ENCODE data around the gene WDR93.

The WDR93 gene

DNA sequence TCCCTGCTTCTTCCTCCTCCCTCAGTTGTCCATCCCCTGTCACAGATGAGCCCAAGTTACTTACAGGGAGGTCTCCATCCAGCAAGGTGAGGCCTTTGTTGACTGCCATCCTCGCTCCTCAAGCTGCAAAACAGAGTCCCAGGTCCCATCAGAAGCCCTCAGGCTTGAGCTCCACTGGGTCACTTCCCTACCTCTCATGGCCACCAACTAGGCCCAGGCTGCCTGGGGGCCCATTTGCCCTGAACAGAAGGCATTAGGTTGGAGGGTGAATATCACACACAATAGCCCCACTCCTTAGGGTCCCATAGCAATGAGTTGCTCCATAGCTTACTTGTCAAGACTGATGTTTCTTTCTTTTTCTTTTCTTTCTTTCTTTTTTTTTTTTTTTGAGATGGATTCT lies 13.2 kb upstream of the WDR93 start:
- TF ChIP-seq TCF12 (IDR thresholded peaks at IDR 0.05; ENCODE audit: low read depth), result no peak
- TF ChIP-seq, protein P1, sequence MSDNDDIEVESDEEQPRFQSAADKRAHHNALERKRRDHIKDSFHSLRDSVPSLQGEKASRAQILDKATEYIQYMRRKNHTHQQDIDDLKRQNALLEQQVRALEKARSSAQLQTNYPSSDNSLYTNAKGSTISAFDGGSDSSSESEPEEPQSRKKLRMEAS (IDR thresholded peaks at IDR 0.05), result no peak

DNA sequence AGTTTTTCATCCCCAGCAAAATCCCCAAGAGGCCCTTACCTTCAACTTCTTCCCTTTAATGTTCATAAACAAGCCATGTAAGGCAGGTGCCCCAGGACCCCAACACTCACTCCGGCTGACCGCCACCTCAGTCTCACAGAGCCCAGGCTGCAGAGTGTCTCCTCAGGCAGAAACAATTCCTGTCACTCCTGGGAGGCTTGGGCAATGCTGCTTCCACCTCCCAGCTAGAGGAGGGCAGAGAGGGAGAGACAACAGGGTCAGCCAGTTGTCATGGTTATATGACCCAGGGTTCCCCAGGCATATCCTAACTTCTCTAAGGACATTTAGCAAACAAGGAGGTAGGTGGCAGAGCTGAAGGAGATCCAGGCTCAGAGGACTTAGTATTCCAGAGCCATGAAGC lies 11.4 kb upstream of the WDR93 start, which contains the start of gene PLIN1:
PLIN1 (minus strand) TSS at position 156 of the 400 bp plus-strand sequence. CDS start 1,878 bp downstream, outside the sequence.
- TF ChIP-seq FOXM1 (IDR thresholded peaks at IDR 0.05; ENCODE audit: borderline replicate concordance, low read depth) (no peak), ZBTB7A (IDR thresholded peaks at IDR 0.05; ENCODE audit: low read depth) (no peak), CREB1 (IDR thresholded peaks at IDR 0.05; ENCODE audit: low read depth) (no peak)

DNA sequence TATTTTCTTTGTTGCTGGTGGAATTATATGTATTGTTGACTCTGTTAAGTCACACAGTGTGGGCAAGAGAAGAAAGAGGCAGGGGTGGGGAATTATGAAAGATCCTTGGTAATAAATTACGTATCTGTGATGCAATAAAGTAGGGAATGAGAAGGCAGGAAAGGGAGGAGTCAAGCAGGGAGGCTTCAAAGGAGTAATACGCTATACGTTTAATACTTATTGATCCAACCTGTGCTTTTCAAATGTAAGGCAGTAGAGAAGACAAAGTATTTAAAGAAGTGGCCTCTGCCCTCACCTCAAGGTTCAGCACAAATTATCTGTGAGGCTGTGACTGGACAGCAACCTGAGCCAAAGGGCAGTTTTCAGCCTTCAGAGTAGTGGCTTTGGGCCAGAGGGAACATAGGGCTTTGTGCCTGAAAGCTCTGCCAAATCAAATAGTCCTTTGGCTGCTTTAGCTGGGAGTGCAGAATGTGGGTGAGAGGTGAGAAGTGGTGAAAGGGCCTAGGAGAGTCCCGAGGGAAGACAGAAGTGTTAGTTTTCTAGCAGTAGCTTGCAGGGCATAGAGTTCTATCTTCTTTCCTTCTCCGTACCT lies 10.2 kb upstream of the WDR93 start:
- TF ChIP-seq YY1 (IDR thresholded peaks at IDR 0.05; ENCODE audit: low read depth), result no peak
- TF ChIP-seq, protein P2, sequence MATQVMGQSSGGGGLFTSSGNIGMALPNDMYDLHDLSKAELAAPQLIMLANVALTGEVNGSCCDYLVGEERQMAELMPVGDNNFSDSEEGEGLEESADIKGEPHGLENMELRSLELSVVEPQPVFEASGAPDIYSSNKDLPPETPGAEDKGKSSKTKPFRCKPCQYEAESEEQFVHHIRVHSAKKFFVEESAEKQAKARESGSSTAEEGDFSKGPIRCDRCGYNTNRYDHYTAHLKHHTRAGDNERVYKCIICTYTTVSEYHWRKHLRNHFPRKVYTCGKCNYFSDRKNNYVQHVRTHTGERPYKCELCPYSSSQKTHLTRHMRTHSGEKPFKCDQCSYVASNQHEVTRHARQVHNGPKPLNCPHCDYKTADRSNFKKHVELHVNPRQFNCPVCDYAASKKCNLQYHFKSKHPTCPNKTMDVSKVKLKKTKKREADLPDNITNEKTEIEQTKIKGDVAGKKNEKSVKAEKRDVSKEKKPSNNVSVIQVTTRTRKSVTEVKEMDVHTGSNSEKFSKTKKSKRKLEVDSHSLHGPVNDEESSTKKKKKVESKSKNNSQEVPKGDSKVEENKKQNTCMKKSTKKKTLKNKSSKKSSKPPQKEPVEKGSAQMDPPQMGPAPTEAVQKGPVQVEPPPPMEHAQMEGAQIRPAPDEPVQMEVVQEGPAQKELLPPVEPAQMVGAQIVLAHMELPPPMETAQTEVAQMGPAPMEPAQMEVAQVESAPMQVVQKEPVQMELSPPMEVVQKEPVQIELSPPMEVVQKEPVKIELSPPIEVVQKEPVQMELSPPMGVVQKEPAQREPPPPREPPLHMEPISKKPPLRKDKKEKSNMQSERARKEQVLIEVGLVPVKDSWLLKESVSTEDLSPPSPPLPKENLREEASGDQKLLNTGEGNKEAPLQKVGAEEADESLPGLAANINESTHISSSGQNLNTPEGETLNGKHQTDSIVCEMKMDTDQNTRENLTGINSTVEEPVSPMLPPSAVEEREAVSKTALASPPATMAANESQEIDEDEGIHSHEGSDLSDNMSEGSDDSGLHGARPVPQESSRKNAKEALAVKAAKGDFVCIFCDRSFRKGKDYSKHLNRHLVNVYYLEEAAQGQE (IDR thresholded peaks at IDR 0.05; ENCODE audit: low read depth), result peak; percentile 12; the same call in 1 of the 2 replicates
- no peak for TF ChIP-seq TCF12 (IDR thresholded peaks at IDR 0.05; ENCODE audit: low read depth)
- peak; percentile 27; the same call in 1 of the 2 replicates for TF ChIP-seq NFIC (IDR thresholded peaks at IDR 0.05)

DNA sequence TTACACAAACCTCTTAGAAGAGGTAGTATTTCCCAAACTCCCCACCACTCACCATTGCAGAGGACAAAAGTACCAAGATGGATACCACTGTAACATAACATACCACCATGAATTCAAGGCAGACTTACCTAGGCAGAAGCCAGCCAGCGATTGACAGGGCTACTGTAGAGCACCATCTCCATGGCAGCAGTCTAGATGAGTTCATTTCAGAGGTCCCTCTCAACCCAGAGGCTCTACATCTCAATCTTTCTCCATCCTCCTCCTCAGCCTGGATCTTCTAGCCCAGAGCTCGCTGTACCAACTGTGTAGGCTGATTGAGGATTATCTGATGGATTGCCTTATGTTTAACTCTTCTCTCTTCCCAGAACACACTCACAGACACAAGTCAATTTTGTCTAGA lies 9.5 kb upstream of the WDR93 start:
- TF ChIP-seq, protein P2 (IDR thresholded peaks at IDR 0.05; ENCODE audit: low read depth), result no peak
- TF ChIP-seq ZBTB7A (IDR thresholded peaks at IDR 0.05; ENCODE audit: low read depth) (no peak), EP300 (IDR thresholded peaks at IDR 0.05; ENCODE audit: borderline replicate concordance) (no peak), CREB1 (IDR thresholded peaks at IDR 0.05; ENCODE audit: low read depth) (no peak), CEBPB (IDR thresholded peaks at IDR 0.05) (no peak), FOXM1 (IDR thresholded peaks at IDR 0.05; ENCODE audit: borderline replicate concordance, low read depth) (no peak), EGR1 (IDR thresholded peaks at IDR 0.05) (no peak)

DNA sequence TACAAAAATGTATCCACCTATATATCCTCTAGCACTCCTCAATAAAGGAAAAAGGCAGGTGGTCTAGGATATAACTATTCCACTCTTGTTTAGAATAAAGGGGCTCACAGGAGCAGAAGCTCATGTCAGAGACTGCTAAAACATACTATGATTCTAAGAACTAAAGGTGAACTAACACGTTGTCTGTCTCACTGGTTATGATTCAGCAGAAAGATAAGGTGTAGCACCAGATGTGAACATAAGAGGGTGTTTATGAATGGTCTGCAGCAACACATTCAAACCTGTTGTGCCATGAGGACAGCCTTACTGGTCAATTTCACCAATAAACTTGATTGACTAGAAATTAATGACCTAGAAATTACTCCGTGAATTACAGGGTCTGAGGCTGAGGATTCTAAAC lies 4.6 kb upstream of the WDR93 start:
- no peak for TF ChIP-seq CREB1 (IDR thresholded peaks at IDR 0.05; ENCODE audit: low read depth)
- TF ChIP-seq CEBPB (IDR thresholded peaks at IDR 0.05), result no peak
- TF ChIP-seq EP300 (IDR thresholded peaks at IDR 0.05; ENCODE audit: borderline replicate concordance), result no peak
- no peak for TF ChIP-seq YY1 (IDR thresholded peaks at IDR 0.05; ENCODE audit: low read depth)
- no peak for TF ChIP-seq NFIC (IDR thresholded peaks at IDR 0.05)
- no peak for TF ChIP-seq TEAD4 (IDR thresholded peaks at IDR 0.05)
- TF ChIP-seq TCF12 (IDR thresholded peaks at IDR 0.05; ENCODE audit: low read depth), result no peak
- TF ChIP-seq EGR1 (IDR thresholded peaks at IDR 0.05), result no peak
- TF ChIP-seq TAF1 (IDR thresholded peaks at IDR 0.05; ENCODE audit: low read depth), result no peak
- TF ChIP-seq, protein P3, sequence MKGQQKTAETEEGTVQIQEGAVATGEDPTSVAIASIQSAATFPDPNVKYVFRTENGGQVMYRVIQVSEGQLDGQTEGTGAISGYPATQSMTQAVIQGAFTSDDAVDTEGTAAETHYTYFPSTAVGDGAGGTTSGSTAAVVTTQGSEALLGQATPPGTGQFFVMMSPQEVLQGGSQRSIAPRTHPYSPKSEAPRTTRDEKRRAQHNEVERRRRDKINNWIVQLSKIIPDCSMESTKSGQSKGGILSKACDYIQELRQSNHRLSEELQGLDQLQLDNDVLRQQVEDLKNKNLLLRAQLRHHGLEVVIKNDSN (IDR thresholded peaks at IDR 0.05), result no peak
- no peak for TF ChIP-seq FOXM1 (IDR thresholded peaks at IDR 0.05; ENCODE audit: borderline replicate concordance, low read depth)
- TF ChIP-seq, protein P2 (IDR thresholded peaks at IDR 0.05; ENCODE audit: low read depth), result no peak
- no peak for TF ChIP-seq ZBTB7A (IDR thresholded peaks at IDR 0.05; ENCODE audit: low read depth)
- TF ChIP-seq, protein P1 (IDR thresholded peaks at IDR 0.05), result no peak
- TF ChIP-seq RAD21 (IDR thresholded peaks at IDR 0.05; ENCODE audit: low read depth), result no peak

DNA sequence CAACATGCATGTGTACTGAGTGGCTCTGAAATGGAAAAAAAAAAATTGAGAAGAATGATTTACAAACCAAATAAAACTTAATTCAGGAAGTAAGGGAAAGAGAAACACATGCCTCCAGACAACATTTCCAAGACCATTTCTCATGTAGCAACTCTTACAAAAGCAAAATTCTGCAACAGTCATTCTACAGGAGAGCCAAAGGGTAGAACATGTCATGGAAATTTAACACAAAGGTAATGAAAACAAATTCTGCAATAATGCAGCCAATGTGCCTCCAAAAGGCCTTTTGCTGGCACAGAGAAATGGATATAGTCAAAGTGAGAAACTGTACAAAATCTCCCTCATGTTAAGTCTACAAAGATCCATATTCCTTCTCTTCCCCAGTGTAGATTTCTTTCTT lies 4.1 kb upstream of the WDR93 start:
- TF ChIP-seq EP300 (IDR thresholded peaks at IDR 0.05; ENCODE audit: borderline replicate concordance), result no peak
- TF ChIP-seq RAD21 (IDR thresholded peaks at IDR 0.05; ENCODE audit: low read depth), result no peak
- TF ChIP-seq TEAD4 (IDR thresholded peaks at IDR 0.05), result no peak
- TF ChIP-seq YY1 (IDR thresholded peaks at IDR 0.05; ENCODE audit: low read depth), result no peak
- no peak for TF ChIP-seq CEBPB (IDR thresholded peaks at IDR 0.05)
- no peak for TF ChIP-seq ZBTB7A (IDR thresholded peaks at IDR 0.05; ENCODE audit: low read depth)
- no peak for TF ChIP-seq NFIC (IDR thresholded peaks at IDR 0.05)
- no peak for TF ChIP-seq EGR1 (IDR thresholded peaks at IDR 0.05)
- TF ChIP-seq TAF1 (IDR thresholded peaks at IDR 0.05; ENCODE audit: low read depth), result no peak
- TF ChIP-seq, protein P3 (IDR thresholded peaks at IDR 0.05), result no peak
- no peak for TF ChIP-seq FOXM1 (IDR thresholded peaks at IDR 0.05; ENCODE audit: borderline replicate concordance, low read depth)
- TF ChIP-seq TCF12 (IDR thresholded peaks at IDR 0.05; ENCODE audit: low read depth), result no peak
- TF ChIP-seq, protein P1 (IDR thresholded peaks at IDR 0.05), result no peak
- TF ChIP-seq, protein P2 (IDR thresholded peaks at IDR 0.05; ENCODE audit: low read depth), result no peak
